Psoas muscle (tissue), 8 donors: Measurements from ENCODE around the gene AUTS2. TPM values are rescaled to one million over a fixed set of nuclear protein-coding genes. Genes with fewer than 3 reads are reported as not detected.

Source experiments
- ATAC-seq, 4 donors: fragments of 200-7000 bp; cut with Tn5 transposase; one replicate each; pipeline ENCODE4 v1.9.1; 2020; ENCODE audit warnings: moderate library complexity in 3 of 4, mild to moderate bottlenecking in 2 of 4
- DNase-seq, 2 donors: peaks; one replicate each; pipeline ENCODE4 v3.0.0-alpha.2; 2020
- H3K27ac ChIP-seq: fragments of 200-600 bp; one replicate; pipeline ENCODE4 v1.8.0; 2022
- H3K27me3 ChIP-seq, 3 donors: fragments of 200-600 bp in 1 of 3; one replicate each; pipeline versions ENCODE4 v1.6.1 to v1.8.0; 2013 to 2022; ENCODE audit warnings: low read length in 2 of 3, mild to moderate bottlenecking in 2 of 3, moderate library complexity in 1 of 3; ENCODE audit not compliant: insufficient read depth in 3 of 3
- H3K36me3 ChIP-seq, 2 donors: fragments of 200-600 bp in 1 of 2; one replicate each; pipeline versions ENCODE4 v1.6.1 to v1.8.0; 2013 to 2022; ENCODE audit warnings: low read depth in 1 of 2, mild to moderate bottlenecking in 1 of 2, moderate library complexity in 1 of 2; ENCODE audit not compliant: insufficient read depth in 1 of 2
- H3K4me1 ChIP-seq: fragments of 200-600 bp; one replicate; pipeline ENCODE4 v1.8.0; 2022
- H3K4me3 ChIP-seq: fragments of 200-600 bp; one replicate; pipeline ENCODE4 v1.8.0; 2022; ENCODE audit warnings: mild to moderate bottlenecking
- H3K9me3 ChIP-seq: fragments of 200-600 bp; one replicate; pipeline ENCODE4 v1.8.0; 2022
- CTCF ChIP-seq: fragments of 200-600 bp; IDR thresholded peaks from one replicate; pipeline ENCODE4 v1.8.0; 2022; ENCODE audit warnings: antibody characterized with exemption
- WGBS, 3 donors: extraction: QIAGEN DNeasy Blood & Tissue Kit; methylation state at CpG; one replicate each; pipeline versions ENCODE4 v1.1.6 to v1.1.7; 2013; 5-methylcytosine and 5-hydroxymethylcytosine counted together
- intact Hi-C, 2 donors: fragments of 100-400 bp; cut with DNase I; formaldehyde crosslinking; loops; one replicate each; pipeline versions ENCODE4 v1.11.0 to v1.14.2; 2022
- polyA plus RNA-seq, 3 donors: library from polyadenylated mRNA; stranded (reverse); fragments of 200-250 nt; gene quantifications; one replicate each; pipeline ENCODE4 v1.2.3, GENCODE V29; 2013
- total RNA-seq, 4 donors: library from RNA; stranded (reverse); fragmentation: NEBNext Ultra II Directional in 2 of 4; extraction: Animal tissue kit (Norgen Biotek cat#: 25700) in 2 of 4; gene quantifications; one replicate each; pipeline versions ENCODE4 v1.2.1 to v1.2.4, GENCODE V29; 2021 to 2023
- donor health status: healthy with polysubstance abuse.
- donor health status: DM: no; HTN: no; CAD: no; lungs with moderate emphysema.
- donor health status: Bipolar disorder and iron deficiency.
- donor health status: healthy.
- donor health status: DM: yes; HTN: yes; CAD: no.
- donor health status: DM: no; HTN: no; CAD: no.
- donor health status: DM: no; HTN: no; CAD: no.
- donor health status: DM: yes; HTN: yes; CAD: no.

AUTS2 gene
- total and polyA plus RNA-seq, 7 donors: 5.0 to 33.5 (median 14.3) TPM

- TF ChIP-seq CTCF: no peak
- intact Hi-C loops: no loop called here
- no peak overlapping the region for H3K4me3 ChIP-seq
- ATAC-seq (peak in 1 of 4 donors; percentile 35), DNase-seq (no peak)
- WGBS, 3 donors: 85 to 90% (median 86%) methylated on average over 8 of the region's 8 CpGs
- H3K4me1 ChIP-seq: peaks cover 4% of the 10 kb centered on the region
- no peak overlapping the region for H3K27ac ChIP-seq
- no peaks in the 10 kb centered on the region for H3K9me3 ChIP-seq
- H3K27me3 ChIP-seq: no peaks in the 10 kb centered on the region
- H3K36me3 ChIP-seq: no peaks in the 10 kb centered on the region
These were observed 756.3 kb downstream of the AUTS2 start for GRCh38 chr7:70354409-70355169.

- no peaks in the 10 kb centered on the region for H3K36me3 ChIP-seq
- no peak for TF ChIP-seq CTCF
- H3K4me1 ChIP-seq: peaks cover 4% of the 10 kb centered on the region
- H3K27me3 ChIP-seq: no peaks in the 10 kb centered on the region
- ATAC-seq (no peak), DNase-seq (no peak)
- no peak overlapping the region for H3K4me3 ChIP-seq
- 60 to 68% (median 67%) methylated on average over 10 of the region's 10 CpGs for WGBS, 3 donors
- H3K9me3 ChIP-seq: no peaks in the 10 kb centered on the region
- intact Hi-C loops: no loop called here
- no peak overlapping the region for H3K27ac ChIP-seq
These were observed 757.1 kb downstream of the AUTS2 start for GRCh38 chr7:70355198-70356020.

GRCh38 chr7:70356085-70356786 is 758.0 kb downstream of the AUTS2 start:
- 78 to 91% (median 82%) methylated on average over 1 of the region's 1 CpG for WGBS, 3 donors
- Histone ChIP-seq H3K27ac (no peak overlapping the region), H3K27me3 (no peaks in the 10 kb centered on the region), H3K4me3 (no peak overlapping the region), H3K4me1 (peaks cover 4% of the 10 kb centered on the region), H3K9me3 (no peaks in the 10 kb centered on the region), H3K36me3 (no peaks in the 10 kb centered on the region)
- intact Hi-C loops: no loop called here
- TF ChIP-seq CTCF: no peak
- DNase-seq (no peak), ATAC-seq (no peak)

DNA sequence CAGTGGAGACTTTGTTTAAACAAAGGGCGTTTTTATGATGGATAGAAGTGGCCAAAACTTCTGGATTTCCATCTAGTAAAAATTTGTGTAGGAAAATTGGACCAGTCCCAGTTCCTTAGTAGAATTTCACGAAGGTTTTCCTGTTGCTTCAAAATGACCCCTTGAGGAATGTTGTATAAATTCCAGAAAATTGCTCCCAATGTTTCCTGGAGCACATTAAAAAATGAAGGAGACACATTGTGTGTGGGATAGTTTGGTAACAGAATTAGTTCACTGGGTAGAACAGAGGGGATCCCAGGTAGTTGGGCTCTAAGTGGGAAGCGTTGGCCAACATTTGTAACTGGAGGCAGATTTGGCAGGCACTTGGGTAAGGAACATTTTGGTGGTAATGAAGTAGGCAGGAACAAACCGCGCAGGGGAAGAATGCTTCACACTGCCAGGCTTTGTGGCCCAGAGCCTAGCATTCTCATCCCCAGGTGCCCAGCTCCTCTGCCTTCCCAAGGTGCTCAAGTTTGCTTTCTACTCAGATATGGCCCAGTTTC is 758.6 kb downstream of the AUTS2 start:
- no peak for TF ChIP-seq CTCF
- Histone ChIP-seq H3K27ac (no peak overlapping the region), H3K4me3 (no peak overlapping the region), H3K9me3 (no peaks in the 10 kb centered on the region), H3K4me1 (peaks cover 4% of the 10 kb centered on the region), H3K27me3 (no peaks in the 10 kb centered on the region), H3K36me3 (no peaks in the 10 kb centered on the region)
- intact Hi-C loops: no loop called here
- ATAC-seq (no peak), DNase-seq (no peak)
- WGBS, 3 donors: 39 to 62% (median 46%) methylated on average over 5 of the region's 5 CpGs
